Vagina (tissue), 2 donors: ENCODE data around the gene NXPH2. TPM values are rescaled to one million over a fixed set of nuclear protein-coding genes. Genes with fewer than 3 reads are reported as not detected.

Experiments
- DNase-seq, 2 donors: peaks; one replicate each; pipeline ENCODE4 v3.0.0-alpha.2; 2017; ENCODE audit errors: extremely low spot score in 2 of 2
- H3K27ac ChIP-seq: fragments of 200-600 bp; sonication (generic); one replicate; pipeline ENCODE4 v1.5.1; 2019
- H3K27me3 ChIP-seq: fragments of 200-600 bp; sonication (generic); one replicate; pipeline ENCODE4 v1.5.1; 2019
- H3K36me3 ChIP-seq, 2 donors: fragments of 200-600 bp; sonication (generic); one replicate each; pipeline ENCODE4 v1.5.1; 2017 to 2019
- H3K4me1 ChIP-seq: fragments of 200-600 bp; sonication (generic); one replicate; pipeline ENCODE4 v1.5.1; 2019
- H3K4me3 ChIP-seq, 2 donors: fragments of 200-600 bp; sonication (generic); 1 replicate in 1 of 2; 2 replicates in 1 of 2; pipeline ENCODE4 v1.5.1; 2016 to 2019
- H3K9me3 ChIP-seq: fragments of 200-600 bp; sonication (generic); one replicate; pipeline ENCODE4 v1.5.1; 2019
- CTCF ChIP-seq, 3 experiments: fragments of 450-650 bp in 2 of 3; fragments of 200-600 bp in 1 of 3; sonication (generic) in 1 of 3; IDR thresholded peaks; one replicate each; pipeline ENCODE4 v1.5.1; 2017 to 2019; ENCODE audit warnings: antibody characterized with exemption in 3 of 3, mild to moderate bottlenecking in 2 of 3, moderate library complexity in 2 of 3
- POLR2A ChIP-seq, 2 donors: fragments of 450-650 bp; IDR thresholded peaks; one replicate each; pipeline ENCODE4 v1.6.1; 2017; ENCODE audit warnings: antibody characterized with exemption in 2 of 2, mild to moderate bottlenecking in 2 of 2, moderate library complexity in 2 of 2
- POLR2AphosphoS5 ChIP-seq, 2 donors: sonication (generic); formaldehyde crosslinking; IDR thresholded peaks; one replicate each; pipeline ENCODE4 v1.9.0; 2017; ENCODE audit warnings: antibody characterized with exemption in 2 of 2, mild to moderate bottlenecking in 2 of 2, low read depth in 1 of 2; ENCODE audit not compliant: insufficient read depth in 1 of 2
- intact Hi-C: fragments of 100-400 bp; cut with DNase I; formaldehyde crosslinking; loops from one replicate; pipeline ENCODE4 v1.15.1; 2023
- total RNA-seq: library from RNA; depleted of rRNA; stranded (reverse); fragments of >200 nt; gene quantifications from one replicate; pipeline ENCODE4 v1.2.3, GENCODE V29; 2016

NXPH2 gene
- total RNA-seq, 1 donor from 2014 or later: not detected

DNA sequence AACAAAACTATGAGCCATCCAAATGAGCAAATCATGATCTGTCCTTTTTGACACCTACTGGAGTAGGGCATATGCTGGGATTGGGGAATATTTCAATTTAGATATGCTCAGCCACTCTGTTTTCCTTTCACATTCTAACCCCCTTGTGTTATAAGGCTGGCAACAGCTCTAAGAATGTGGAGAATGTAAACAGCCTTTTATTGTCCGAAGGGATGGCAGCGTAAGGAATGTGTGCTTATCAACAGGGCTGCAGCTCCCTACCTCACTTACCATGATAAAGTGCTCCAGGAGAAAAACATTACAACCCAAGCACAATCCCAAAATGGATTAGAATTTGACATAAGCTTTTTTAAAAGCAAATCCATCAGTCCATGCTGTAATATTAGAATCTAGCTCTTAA, 2.2 kb downstream of the NXPH2 start:
- H3K27me3 ChIP-seq: no peaks in the 10 kb centered on the region
- peaks cover 10% of the 10 kb centered on the region for H3K4me1 ChIP-seq
- no peaks in the 10 kb centered on the region for H3K9me3 ChIP-seq
- no peak for DNase-seq
- H3K4me3 ChIP-seq: no peak overlapping the region
- intact Hi-C loops: no loop called here
- no peaks in the 10 kb centered on the region for H3K36me3 ChIP-seq
- no peak for TF ChIP-seq CTCF (IDR thresholded peaks at IDR 0.05)
- TF ChIP-seq POLR2AphosphoS5 (IDR thresholded peaks at IDR 0.05; ENCODE audit: insufficient read depth in 1 of 2, low read depth in 1 of 2): no peak
- TF ChIP-seq POLR2A (IDR thresholded peaks at IDR 0.05): no peak
- no peak overlapping the region for H3K27ac ChIP-seq

- no peaks in the 10 kb centered on the region for H3K27me3 ChIP-seq
Observed at GRCh38 chr2:138775736-138776135, 4.5 kb downstream of the NXPH2 start.

DNA sequence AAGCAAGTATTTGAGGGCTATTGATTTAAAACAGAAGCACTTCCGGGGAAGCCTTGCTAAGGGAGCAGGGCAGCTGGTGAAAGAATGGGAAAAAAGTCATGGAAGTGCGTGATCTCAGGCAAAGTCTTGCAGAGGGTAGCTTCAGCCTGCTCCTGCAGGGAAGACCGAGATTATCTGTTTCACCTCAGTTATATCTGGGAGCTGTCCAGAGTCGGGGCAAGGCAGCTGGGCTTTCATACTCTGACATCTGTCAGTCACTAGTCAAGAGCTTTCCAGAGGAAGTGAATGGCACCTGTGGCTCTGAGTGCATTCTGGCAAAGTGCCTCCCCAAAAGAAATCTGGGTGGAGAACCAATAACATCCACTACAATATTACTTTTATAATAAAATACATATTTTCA, 8.7 kb downstream of the NXPH2 start:
- intact Hi-C loops: no loop called here
- DNase-seq: no peak
- no peak overlapping the region for H3K27ac ChIP-seq
- H3K27me3 ChIP-seq: no peaks in the 10 kb centered on the region
- H3K4me3 ChIP-seq: no peak overlapping the region
- no peaks in the 10 kb centered on the region for H3K36me3 ChIP-seq
- H3K9me3 ChIP-seq: no peaks in the 10 kb centered on the region
- no peaks in the 10 kb centered on the region for H3K4me1 ChIP-seq
- no peak for TF ChIP-seq CTCF (IDR thresholded peaks at IDR 0.05)
- TF ChIP-seq POLR2A (IDR thresholded peaks at IDR 0.05): no peak
- no peak for TF ChIP-seq POLR2AphosphoS5 (IDR thresholded peaks at IDR 0.05; ENCODE audit: insufficient read depth in 1 of 2, low read depth in 1 of 2)

More at GRCh38 chr2:138775736-138776135, 4.5 kb downstream of the NXPH2 start:
- Histone ChIP-seq H3K36me3 (no peaks in the 10 kb centered on the region), H3K4me3 (no peak overlapping the region), H3K27ac (no peak overlapping the region), H3K4me1 (peaks cover 10% of the 10 kb centered on the region), H3K9me3 (no peaks in the 10 kb centered on the region)
- TF ChIP-seq POLR2AphosphoS5 (IDR thresholded peaks at IDR 0.05; ENCODE audit: insufficient read depth in 1 of 2, low read depth in 1 of 2) (no peak), POLR2A (IDR thresholded peaks at IDR 0.05) (no peak)
- DNase-seq: no peak
- intact Hi-C loops: no loop called here

- DNase-seq: no peak
- intact Hi-C loops: no loop called here
- no peaks in the 10 kb centered on the region for H3K36me3 ChIP-seq
- no peak overlapping the region for H3K27ac ChIP-seq
- TF ChIP-seq POLR2AphosphoS5 (IDR thresholded peaks at IDR 0.05; ENCODE audit: insufficient read depth in 1 of 2, low read depth in 1 of 2) (no peak), POLR2A (IDR thresholded peaks at IDR 0.05) (no peak), CTCF (IDR thresholded peaks at IDR 0.05) (no peak)
- H3K27me3 ChIP-seq: no peaks in the 10 kb centered on the region
- no peaks in the 10 kb centered on the region for H3K4me1 ChIP-seq
- H3K4me3 ChIP-seq: no peak overlapping the region
- H3K9me3 ChIP-seq: no peaks in the 10 kb centered on the region
Observed at GRCh38 chr2:138767101-138767500, 13.1 kb downstream of the NXPH2 start.

- DNase-seq: no peak
- Histone ChIP-seq H3K27me3 (no peaks in the 10 kb centered on the region), H3K9me3 (no peaks in the 10 kb centered on the region), H3K4me3 (no peak overlapping the region), H3K4me1 (no peaks in the 10 kb centered on the region), H3K36me3 (no peaks in the 10 kb centered on the region), H3K27ac (no peak overlapping the region)
- TF ChIP-seq CTCF (IDR thresholded peaks at IDR 0.05) (no peak), POLR2AphosphoS5 (IDR thresholded peaks at IDR 0.05; ENCODE audit: insufficient read depth in 1 of 2, low read depth in 1 of 2) (no peak), POLR2A (IDR thresholded peaks at IDR 0.05) (no peak)
- intact Hi-C loops: no loop called here
Observed at GRCh38 chr2:138766464-138766863, 13.7 kb downstream of the NXPH2 start.
